ENCODE results near the gene PCDHGB1.
"Not testable (repeated sequence)": the region's sequence is repeated elsewhere in the genome, so short reads cannot be mapped to it uniquely, and the experiment has no call there.

PCDHGB1 gene

GRCh38 chr5:141384471-141385267 lies 34.8 kb downstream of the PCDHGB1 start:
- TF ChIP-seq CTCF (IDR thresholded peaks at IDR 0.05; ENCODE audit: control extremely low read depth, extremely low read depth, low read depth, missing control alignments): no peak
- POLR2A ChIA-PET: no interaction called here
- CTCF ChIA-PET: no interaction called here
- no peak for DNase-seq (ENCODE audit: extremely low spot score)

DNA sequence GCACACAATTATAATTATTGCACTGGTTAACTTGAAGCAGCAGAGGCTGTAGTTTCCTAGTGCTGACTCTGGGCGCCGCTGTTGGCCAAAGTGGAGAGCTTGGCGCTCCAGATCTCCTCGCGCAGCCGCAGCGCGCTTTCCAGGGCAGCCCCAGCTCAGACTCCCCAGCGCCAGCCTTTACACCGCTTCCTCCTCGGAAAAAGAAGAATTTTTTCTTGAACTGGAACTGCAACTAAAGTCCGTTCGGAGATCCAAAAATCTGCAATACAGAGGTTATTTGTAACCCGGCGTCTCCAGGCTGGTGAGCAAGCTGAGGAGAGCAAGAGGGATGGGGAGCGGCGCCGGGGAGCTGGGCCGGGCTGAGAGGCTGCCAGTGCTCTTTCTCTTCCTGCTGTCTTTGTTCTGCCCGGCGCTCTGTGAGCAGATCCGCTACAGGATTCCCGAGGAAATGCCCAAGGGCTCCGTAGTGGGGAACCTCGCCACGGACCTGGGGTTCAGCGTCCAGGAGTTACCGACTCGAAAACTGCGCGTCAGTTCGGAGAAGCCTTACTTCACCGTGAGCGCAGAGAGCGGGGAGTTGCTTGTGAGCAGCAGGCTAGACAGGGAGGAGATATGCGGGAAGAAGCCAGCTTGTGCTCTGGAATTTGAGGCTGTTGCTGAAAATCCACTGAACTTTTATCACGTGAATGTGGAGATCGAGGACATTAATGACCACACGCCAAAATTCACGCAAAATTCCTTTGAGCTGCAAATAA lies 37.8 kb downstream of the PCDHGB1 start, which contains the start of gene PCDHGB4:
Gene PCDHGB4, plus strand, starts transcription at position 142 of the 755 bp plus-strand sequence. Its CDS starts 187 bp downstream, at position 329.
- POLR2A ChIA-PET: not testable (repeated sequence)
- CTCF ChIA-PET: interaction anchor here (1.5 kb wide), 1 partner anchor 25 kb away, joined by 4 read pairs; the partner anchor contains the start of gene PCDHGA10
- DNase-seq (ENCODE audit: extremely low spot score): peak; percentile 58

DNA sequence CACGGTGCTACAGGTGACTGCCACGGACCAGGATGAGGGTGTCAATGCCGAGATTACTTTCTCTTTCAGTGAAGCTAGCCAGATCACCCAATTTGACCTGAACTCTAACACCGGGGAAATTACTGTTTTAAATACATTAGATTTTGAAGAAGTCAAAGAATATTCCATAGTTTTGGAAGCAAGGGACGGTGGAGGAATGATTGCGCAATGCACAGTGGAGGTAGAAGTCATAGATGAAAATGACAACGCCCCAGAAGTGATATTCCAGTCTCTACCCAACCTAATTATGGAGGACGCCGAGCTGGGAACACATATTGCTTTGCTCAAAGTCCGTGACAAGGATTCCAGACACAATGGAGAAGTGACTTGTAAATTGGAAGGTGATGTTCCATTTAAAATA lies 38.8 kb downstream of the PCDHGB1 start:
- ChIA-PET CTCF (interaction anchor here (1.5 kb wide), 1 partner anchor 24 kb away, joined by 4 read pairs; the partner anchor contains the start of gene PCDHGA10), POLR2A (no interaction called here)
- no peak for DNase-seq (ENCODE audit: extremely low spot score)
- no peak for TF ChIP-seq CTCF (IDR thresholded peaks at IDR 0.05; ENCODE audit: control extremely low read depth, extremely low read depth, low read depth, missing control alignments)

- no peak for DNase-seq (ENCODE audit: extremely low spot score)
- ChIA-PET POLR2A (no interaction called here), CTCF (interaction anchor here (0.7 to 1.1 kb wide), 2 partner anchors 10 to 61 kb away, joined by 3 read pairs; no protein-coding TSS in a partner anchor)
- TF ChIP-seq CTCF (IDR thresholded peaks at IDR 0.05; ENCODE audit: control extremely low read depth, extremely low read depth, low read depth, missing control alignments): no peak
Measured at GRCh38 chr5:141389153-141390042, 39.5 kb downstream of the PCDHGB1 start.

- POLR2A ChIA-PET: no interaction called here
- no peak for DNase-seq (ENCODE audit: extremely low spot score)
- CTCF ChIA-PET: interaction anchor here (0.7 to 1.6 kb wide), 4 partner anchors 73 to 574 kb away, joined by 3 to 4 read pairs (median 3); no protein-coding TSS in a partner anchor
- no peak for TF ChIP-seq CTCF (IDR thresholded peaks at IDR 0.05; ENCODE audit: control extremely low read depth, extremely low read depth, low read depth, missing control alignments)
Measured at GRCh38 chr5:141392429-141393198, 42.7 kb downstream of the PCDHGB1 start, which contains the start of gene PCDHGA8. Gene PCDHGA8, plus strand, starts transcription at chr5:141392633. Its CDS starts 181 bp downstream, at chr5:141392814.

GRCh38 chr5:141393267-141393666 lies 43.4 kb downstream of the PCDHGB1 start:
- ChIA-PET POLR2A (no interaction called here), CTCF (interaction anchor here (0.7 to 1.2 kb wide), 3 partner anchors 165 to 575 kb away, joined by 3 read pairs; no protein-coding TSS in a partner anchor)
- no peak for DNase-seq (ENCODE audit: extremely low spot score)
- no peak for TF ChIP-seq CTCF (IDR thresholded peaks at IDR 0.05; ENCODE audit: control extremely low read depth, extremely low read depth, low read depth, missing control alignments)

- POLR2A ChIA-PET; DNase-seq (ENCODE audit: extremely low spot score): not testable (repeated sequence)
- CTCF ChIA-PET: interaction anchor here (0.7 to 2.9 kb wide), 4 partner anchors 13 to 75 kb away, joined by 3 to 7 read pairs (median 6); partner anchors contain the start of genes PCDHGB6 and TAF7
Measured at GRCh38 chr5:141394401-141395187, 44.7 kb downstream of the PCDHGB1 start.
